H1 (cell line): ENCODE measurements around the gene NTRK2. TPM values are rescaled to one million over a fixed set of nuclear protein-coding genes. Genes with fewer than 3 reads are reported as not detected.

Experiments used
- BCL11A ChIP-seq, 2 experiments: IDR thresholded peaks; one replicate each; pipeline ENCODE4 v1.6.1; 2011; ENCODE audit warnings: low read depth in 2 of 2, low read length in 2 of 2, mild to moderate bottlenecking in 2 of 2
- FOSL1 ChIP-seq: IDR thresholded peaks from 2 replicates; pipeline ENCODE4 v1.6.1; 2011; ENCODE audit warnings: mild to moderate bottlenecking, low read depth, low read length, moderate library complexity; ENCODE audit not compliant: insufficient read depth
- polyA plus RNA-seq, 7 experiments: library from polyadenylated mRNA; depleted of rRNA in 3 of 7; stranded (reverse) in 5 of 7; unstranded in 2 of 7; fragments of >200 nt in 5 of 7; fragments of 200-250 nt in 2 of 7; gene quantifications; 1 replicate in 5 of 7; 2 replicates in 1 of 7; 4 replicates in 1 of 7; pipeline versions ENCODE4 v1.2.1 to v1.2.3, GENCODE V29; 2011 to 2013; ENCODE audit warnings: missing spikeins in 2 of 7, mixed read lengths in 2 of 7
- total RNA-seq: library from RNA; stranded (reverse); fragmentation: NEBNext Ultra II Directional; extraction: Animal tissue kit (Norgen Biotek cat#: 25700); gene quantifications from 2 replicates; pipeline ENCODE4 v1.2.1, GENCODE V29; 2021
- TF ChIP-seq, protein P1 (sequence below), 3 experiments: IDR thresholded peaks; 1 replicate in 2 of 3; 2 replicates in 1 of 3; pipeline versions ENCODE4 v1.5.1 to v1.6.1; 2011; ENCODE audit warnings: low read length in 3 of 3, mild to moderate bottlenecking in 3 of 3, inconsistent platforms in 2 of 3, low read depth in 1 of 3, moderate library complexity in 1 of 3; ENCODE audit not compliant: insufficient read depth in 1 of 3; ENCODE audit errors: control extremely low read depth in 1 of 3

Gene NTRK2
- total and polyA plus RNA-seq, 2 of the 8 experiments (the other 6 are each of a cell fraction or from before 2014, with no cell fraction given): 0.03 to 0.04 TPM

DNA sequence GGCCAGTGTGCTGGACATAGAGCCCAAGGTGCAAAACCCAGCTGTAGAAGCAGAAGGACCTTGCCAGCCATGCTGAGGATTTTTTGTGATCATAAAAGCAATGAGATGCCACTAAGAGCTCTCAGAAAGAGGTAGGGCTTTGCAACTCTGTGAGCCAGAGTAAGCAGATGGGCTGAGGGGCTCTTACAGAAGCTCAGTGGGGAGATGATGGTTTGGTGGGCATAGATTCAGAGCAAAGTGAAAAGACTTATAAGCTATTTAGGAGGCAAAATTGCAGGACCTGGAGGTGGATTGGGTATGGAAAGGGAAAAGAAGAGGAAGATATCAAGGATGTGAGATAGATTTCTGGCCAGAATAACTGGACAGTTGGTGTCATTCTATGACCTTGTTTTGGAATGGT, 302.0 kb downstream of the NTRK2 start (continued):
- TF ChIP-seq, protein P1, sequence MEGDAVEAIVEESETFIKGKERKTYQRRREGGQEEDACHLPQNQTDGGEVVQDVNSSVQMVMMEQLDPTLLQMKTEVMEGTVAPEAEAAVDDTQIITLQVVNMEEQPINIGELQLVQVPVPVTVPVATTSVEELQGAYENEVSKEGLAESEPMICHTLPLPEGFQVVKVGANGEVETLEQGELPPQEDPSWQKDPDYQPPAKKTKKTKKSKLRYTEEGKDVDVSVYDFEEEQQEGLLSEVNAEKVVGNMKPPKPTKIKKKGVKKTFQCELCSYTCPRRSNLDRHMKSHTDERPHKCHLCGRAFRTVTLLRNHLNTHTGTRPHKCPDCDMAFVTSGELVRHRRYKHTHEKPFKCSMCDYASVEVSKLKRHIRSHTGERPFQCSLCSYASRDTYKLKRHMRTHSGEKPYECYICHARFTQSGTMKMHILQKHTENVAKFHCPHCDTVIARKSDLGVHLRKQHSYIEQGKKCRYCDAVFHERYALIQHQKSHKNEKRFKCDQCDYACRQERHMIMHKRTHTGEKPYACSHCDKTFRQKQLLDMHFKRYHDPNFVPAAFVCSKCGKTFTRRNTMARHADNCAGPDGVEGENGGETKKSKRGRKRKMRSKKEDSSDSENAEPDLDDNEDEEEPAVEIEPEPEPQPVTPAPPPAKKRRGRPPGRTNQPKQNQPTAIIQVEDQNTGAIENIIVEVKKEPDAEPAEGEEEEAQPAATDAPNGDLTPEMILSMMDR (IDR thresholded peaks at IDR 0.05; ENCODE audit: control extremely low read depth in 1 of 3, insufficient read depth in 1 of 3, low read depth in 1 of 3, low read length in 3 of 3): no peak
- TF ChIP-seq BCL11A (IDR thresholded peaks at IDR 0.05; ENCODE audit: low read depth in 2 of 2, low read length in 2 of 2) (no peak), FOSL1 (no peak)
- TF ChIP-seq, all 59 proteins: peak for 0
